Measurements from ENCODE around the gene SLC22A3.

SLC22A3 gene

DNA sequence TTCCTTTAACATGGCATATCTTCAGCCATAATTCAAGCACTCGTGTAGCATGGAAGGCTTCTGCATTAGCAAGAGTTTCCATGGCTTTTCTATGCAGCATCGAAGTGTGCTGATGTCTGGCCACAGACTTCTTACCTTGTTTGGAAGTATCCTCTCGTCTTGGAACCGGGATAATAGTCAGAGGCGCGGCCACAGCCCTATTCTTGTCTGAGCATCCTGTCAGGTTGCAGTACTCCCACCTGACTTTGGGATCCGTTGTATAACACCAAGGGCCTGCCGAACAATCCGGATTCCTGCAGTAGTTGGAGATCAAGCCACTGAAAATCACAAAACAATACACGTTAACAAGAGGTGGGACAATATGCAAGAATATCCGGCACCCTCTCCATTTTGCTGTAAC, 138.9 kb downstream of the SLC22A3 start:
- Histone ChIP-seq H3K9ac (ENCODE audit: low read depth, low read length) (no peak overlapping the region), H3K27me3 (ENCODE audit: control insufficient read depth, insufficient read depth, low read length) (no peaks in the 10 kb centered on the region), H3K4me2 (ENCODE audit: low read length) (no peak overlapping the region), H3K4me3 (ENCODE audit: low read length) (no peak overlapping the region), H3K4me1 (ENCODE audit: control insufficient read depth, insufficient read depth, low read length) (no peaks in the 10 kb centered on the region), H3K9me3 (replicated peaks; ENCODE audit: low read length) (no peaks in the 10 kb centered on the region), H3K36me3 (ENCODE audit: insufficient read depth, low read length) (no peaks in the 10 kb centered on the region)

GRCh38 chr6:160489091-160489490, 140.9 kb downstream of the SLC22A3 start:
- Histone ChIP-seq H3K4me3 (ENCODE audit: low read length) (no peak overlapping the region), H3K27me3 (ENCODE audit: control insufficient read depth, insufficient read depth, low read length) (no peaks in the 10 kb centered on the region)

GRCh38 chr6:160494576-160494975, 146.4 kb downstream of the SLC22A3 start:
- Histone ChIP-seq H3K27me3 (ENCODE audit: control insufficient read depth, insufficient read depth, low read length) (no peaks in the 10 kb centered on the region), H3K4me1 (ENCODE audit: control insufficient read depth, insufficient read depth, low read length) (no peaks in the 10 kb centered on the region), H3K4me3 (ENCODE audit: low read length) (no peak overlapping the region), H3K9me3 (replicated peaks; ENCODE audit: low read length) (no peaks in the 10 kb centered on the region), H3K4me2 (ENCODE audit: low read length) (no peak overlapping the region), H3K36me3 (ENCODE audit: insufficient read depth, low read length) (no peaks in the 10 kb centered on the region), H3K9ac (ENCODE audit: low read depth, low read length) (no peak overlapping the region)

More at GRCh38 chr6:160489091-160489490, 140.9 kb downstream of the SLC22A3 start:
- no peaks in the 10 kb centered on the region for H3K36me3 ChIP-seq (ENCODE audit: insufficient read depth, low read length)
- H3K9me3 ChIP-seq (replicated peaks; ENCODE audit: low read length): no peaks in the 10 kb centered on the region
- H3K4me1 ChIP-seq (ENCODE audit: control insufficient read depth, insufficient read depth, low read length): no peaks in the 10 kb centered on the region
- no peak overlapping the region for H3K4me2 ChIP-seq (ENCODE audit: low read length)
- no peak overlapping the region for H3K9ac ChIP-seq (ENCODE audit: low read depth, low read length)

DNA sequence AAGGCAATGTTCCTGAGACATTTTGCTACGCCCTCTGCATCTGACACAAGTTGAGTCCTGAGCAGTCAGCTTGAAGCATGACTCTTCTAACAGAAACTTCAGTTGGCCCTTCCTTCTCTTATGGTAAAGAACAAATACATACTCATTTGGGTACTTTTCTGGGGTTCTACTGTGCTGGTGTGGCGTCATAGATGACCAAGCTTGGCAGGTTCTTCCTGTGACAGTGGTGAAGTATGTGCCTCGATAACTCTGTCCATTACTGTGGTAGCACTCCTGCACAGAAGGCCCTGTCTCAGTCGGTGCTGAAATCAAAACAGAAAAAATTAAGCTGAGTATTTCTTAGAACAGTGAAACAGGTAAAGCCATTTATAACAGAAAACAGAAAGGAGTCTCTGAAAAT, 152.5 kb downstream of the SLC22A3 start:
- H3K4me3 ChIP-seq (ENCODE audit: low read length): no peak overlapping the region
- no peaks in the 10 kb centered on the region for H3K27me3 ChIP-seq (ENCODE audit: control insufficient read depth, insufficient read depth, low read length)
- H3K4me1 ChIP-seq (ENCODE audit: control insufficient read depth, insufficient read depth, low read length): no peaks in the 10 kb centered on the region
- no peak overlapping the region for H3K9ac ChIP-seq (ENCODE audit: low read depth, low read length)
- H3K4me2 ChIP-seq (ENCODE audit: low read length): no peak overlapping the region
- peaks cover 2% of the 10 kb centered on the region for H3K9me3 ChIP-seq (replicated peaks; ENCODE audit: low read length)
- no peaks in the 10 kb centered on the region for H3K36me3 ChIP-seq (ENCODE audit: insufficient read depth, low read length)
